ENCODE measurements around the gene RAMACL.

Gene RAMACL

GRCh38 chr6:166563805-166564204 lies 22.7 kb downstream of the RAMACL start:
- Histone ChIP-seq H3K4me3 (no peak overlapping the region), H3K4me1 (peaks cover 0 to 3% (median 0%) of the 10 kb centered on the region in 4 donors), H3K36me3 (peaks cover 0 to 3% (median 0%) of the 10 kb centered on the region in 3 donors), H3K27me3 (no peaks in the 10 kb centered on the region), H3K27ac (no peak overlapping the region), H3K9me3 (peaks cover 0 to 8% (median 0%) of the 10 kb centered on the region in 3 donors)
- intact Hi-C loops (cut with DNase I; ENCODE audit: low total_unique reads): no loop called here
- TF ChIP-seq CTCF (IDR thresholded peaks at IDR 0.05): no peak
- no peak for DNase-seq

- Histone ChIP-seq H3K36me3 (peaks cover 0 to 3% (median 0%) of the 10 kb centered on the region in 3 donors), H3K9me3 (peaks cover 0 to 8% (median 0%) of the 10 kb centered on the region in 3 donors), H3K4me3 (no peak overlapping the region), H3K27me3 (no peaks in the 10 kb centered on the region), H3K27ac (no peak overlapping the region), H3K4me1 (peaks cover 0 to 3% (median 0%) of the 10 kb centered on the region in 4 donors)
- intact Hi-C loops (cut with DNase I; ENCODE audit: low total_unique reads): no loop called here
- DNase-seq: no peak
- TF ChIP-seq CTCF (IDR thresholded peaks at IDR 0.05): no peak
Observed at GRCh38 chr6:166563200-166563599, 23.3 kb downstream of the RAMACL start.

DNA sequence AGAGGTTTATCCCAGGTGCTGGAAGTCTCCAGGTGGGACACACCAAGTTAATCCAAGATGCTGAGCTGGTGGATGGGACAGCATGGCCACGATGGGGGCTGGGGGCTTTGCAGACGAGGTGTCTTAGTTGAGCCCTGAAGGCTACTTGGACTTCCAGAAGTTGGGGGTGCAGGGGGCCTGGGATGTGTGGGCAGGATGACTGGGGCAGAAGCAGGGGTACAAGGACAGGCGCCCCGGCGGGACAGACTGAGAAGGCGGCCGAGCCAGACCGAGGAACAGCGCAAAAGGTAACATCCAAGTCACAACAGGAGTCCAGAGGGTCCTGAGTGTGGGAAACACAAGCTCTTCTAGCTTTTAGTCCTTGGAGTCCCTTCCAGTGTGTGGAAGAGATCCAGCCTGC lies 23.8 kb downstream of the RAMACL start:
- H3K4me3 ChIP-seq: no peak overlapping the region
- peaks cover 0 to 8% (median 0%) of the 10 kb centered on the region in 3 donors for H3K9me3 ChIP-seq
- no peak for TF ChIP-seq CTCF (IDR thresholded peaks at IDR 0.05)
- peaks cover 0 to 3% (median 0%) of the 10 kb centered on the region in 4 donors for H3K4me1 ChIP-seq
- intact Hi-C loops (cut with DNase I; ENCODE audit: low total_unique reads): no loop called here
- no peaks in the 10 kb centered on the region for H3K27me3 ChIP-seq
- DNase-seq: no peak
- no peak overlapping the region for H3K27ac ChIP-seq
- peaks cover 0 to 3% (median 0%) of the 10 kb centered on the region in 3 donors for H3K36me3 ChIP-seq

DNA sequence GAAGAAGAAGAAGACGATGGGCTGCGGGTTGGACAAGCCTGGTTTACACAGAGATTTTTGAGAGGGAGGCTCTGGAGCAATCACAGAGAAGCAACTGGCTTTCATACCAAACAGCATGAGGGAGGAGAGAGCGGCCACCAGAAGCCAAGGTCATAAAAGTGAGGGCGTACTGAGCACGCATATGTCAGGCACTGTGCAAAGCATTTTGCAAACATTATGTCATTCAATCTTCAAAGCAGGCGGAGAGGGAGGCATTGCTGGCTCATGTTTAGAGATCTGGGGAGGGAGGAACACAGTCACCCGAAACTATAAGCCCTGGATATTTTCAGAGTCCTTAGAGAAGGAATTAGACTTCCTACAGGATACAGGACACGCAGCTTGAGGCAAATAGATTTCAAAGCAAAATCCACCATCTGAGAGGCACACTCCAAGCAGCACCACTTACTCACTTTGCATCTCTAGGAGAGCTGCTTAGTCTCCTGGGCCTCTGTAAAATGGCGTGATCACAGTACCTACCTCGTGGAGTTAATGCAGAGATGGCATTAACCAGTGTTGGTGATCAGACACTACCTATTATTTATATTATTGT lies 24.6 kb downstream of the RAMACL start:
- intact Hi-C loops (cut with DNase I; ENCODE audit: low total_unique reads): no loop called here
- H3K36me3 ChIP-seq: peaks cover 0 to 3% (median 0%) of the 10 kb centered on the region in 3 donors
- H3K27ac ChIP-seq: no peak overlapping the region
- no peaks in the 10 kb centered on the region for H3K27me3 ChIP-seq
- peaks cover 0 to 8% (median 0%) of the 10 kb centered on the region in 3 donors for H3K9me3 ChIP-seq
- H3K4me1 ChIP-seq: peaks cover 0 to 6% (median 1%) of the 10 kb centered on the region in 4 donors
- DNase-seq: no peak
- no peak for TF ChIP-seq CTCF (IDR thresholded peaks at IDR 0.05)
- H3K4me3 ChIP-seq: no peak overlapping the region

- TF ChIP-seq CTCF (IDR thresholded peaks at IDR 0.05): no peak
- H3K9me3 ChIP-seq: peaks cover 0 to 8% (median 0%) of the 10 kb centered on the region in 3 donors
- H3K27me3 ChIP-seq: no peaks in the 10 kb centered on the region
- H3K27ac ChIP-seq: no peak overlapping the region
- no peak for DNase-seq
- H3K4me1 ChIP-seq: peaks cover 0 to 14% (median under 1%) of the 10 kb centered on the region in 4 donors
- H3K4me3 ChIP-seq: no peak overlapping the region
- intact Hi-C loops (cut with DNase I; ENCODE audit: low total_unique reads): no loop called here
- H3K36me3 ChIP-seq: peaks cover 0 to 3% (median 0%) of the 10 kb centered on the region in 3 donors
Observed at GRCh38 chr6:166560222-166560621, 26.3 kb downstream of the RAMACL start.

Measured in tibial artery (tissue), 4 donors.